HL-60 (cell line): ENCODE results near the gene XYLT1.

Experiments used
- DNase-seq, 2 experiments: peaks; one replicate each; pipeline ENCODE4 v3.0.0-alpha.2; 2010 to 2020; ENCODE audit warnings: low read depth in 1 of 2, low spot score in 1 of 2
- H3K27ac ChIP-seq: fragments of 250-450 bp; sonication (Bioruptor Pico); replicated peaks from 2 replicates; pipeline ENCODE4 v1.5.1; 2020; ENCODE audit warnings: mild to moderate bottlenecking, moderate library complexity
- H3K27me3 ChIP-seq: fragments of 250-450 bp; sonication (Bioruptor Pico); 2 replicates; pipeline ENCODE4 v1.5.1; 2021; ENCODE audit warnings: mild to moderate bottlenecking, moderate library complexity; ENCODE audit not compliant: insufficient read depth, poor library complexity, severe bottlenecking
- H3K4me3 ChIP-seq: replicated peaks from 2 replicates; pipeline ENCODE4 v1.5.1; 2011; ENCODE audit warnings: mild to moderate bottlenecking, control low read depth, low read length; ENCODE audit not compliant: insufficient read depth
- CTCF ChIP-seq: IDR thresholded peaks from one replicate; pipeline ENCODE4 v1.5.1; 2011; ENCODE audit warnings: low read length, control low read depth, inconsistent platforms; ENCODE audit not compliant: insufficient read depth
- GABPA ChIP-seq: IDR thresholded peaks from 2 replicates; pipeline ENCODE4 v1.6.1; 2012; ENCODE audit warnings: low read depth
- POLR2AphosphoS5 ChIP-seq: IDR thresholded peaks from 2 replicates; pipeline ENCODE4 v1.6.1; 2012; ENCODE audit warnings: low read depth
- REST ChIP-seq: IDR thresholded peaks from 2 replicates; pipeline ENCODE4 v1.6.1; 2012; ENCODE audit warnings: low read depth; ENCODE audit not compliant: insufficient replicate concordance
- SPI1 ChIP-seq: IDR thresholded peaks from 2 replicates; pipeline ENCODE4 v1.6.1; 2012; ENCODE audit warnings: low read depth, mild to moderate bottlenecking, borderline replicate concordance

Gene XYLT1

GRCh38 chr16:17313085-17313611 lies 157.6 kb downstream of the XYLT1 start:
- no peak overlapping the region for H3K27ac ChIP-seq
- DNase-seq, result no peak
- no peak for TF ChIP-seq CTCF
- no peak for TF ChIP-seq GABPA
- TF ChIP-seq REST, result no peak
- no peak for TF ChIP-seq POLR2AphosphoS5
- no peak for TF ChIP-seq SPI1
- H3K27me3 ChIP-seq, result no peaks in the 10 kb centered on the region
- H3K4me3 ChIP-seq, result no peak overlapping the region

GRCh38 chr16:17312094-17312710 lies 158.6 kb downstream of the XYLT1 start:
- TF ChIP-seq REST (no peak), POLR2AphosphoS5 (no peak), GABPA (no peak), CTCF (no peak)
- H3K4me3 ChIP-seq, result no peak overlapping the region
- no peak for DNase-seq
- no peak overlapping the region for H3K27ac ChIP-seq
- no peaks in the 10 kb centered on the region for H3K27me3 ChIP-seq

GRCh38 chr16:17311333-17312093 lies 159.2 kb downstream of the XYLT1 start:
- H3K27me3 ChIP-seq, result no peaks in the 10 kb centered on the region
- TF ChIP-seq REST (peak; percentile 75), SPI1 (no peak)
- DNase-seq, result no peak
- H3K4me3 ChIP-seq, result no peak overlapping the region
- H3K27ac ChIP-seq, result no peak overlapping the region
